Measurements from ENCODE around the gene CYTL1.
A peak's percentile ranks its signal among the peaks of the same experiment; 100 is the strongest.
"Not testable (repeated sequence)": the region's sequence is repeated elsewhere in the genome, so short reads cannot be mapped to it uniquely, and the experiment has no call there.

The CYTL1 gene, protein sequence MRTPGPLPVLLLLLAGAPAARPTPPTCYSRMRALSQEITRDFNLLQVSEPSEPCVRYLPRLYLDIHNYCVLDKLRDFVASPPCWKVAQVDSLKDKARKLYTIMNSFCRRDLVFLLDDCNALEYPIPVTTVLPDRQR

DNA sequence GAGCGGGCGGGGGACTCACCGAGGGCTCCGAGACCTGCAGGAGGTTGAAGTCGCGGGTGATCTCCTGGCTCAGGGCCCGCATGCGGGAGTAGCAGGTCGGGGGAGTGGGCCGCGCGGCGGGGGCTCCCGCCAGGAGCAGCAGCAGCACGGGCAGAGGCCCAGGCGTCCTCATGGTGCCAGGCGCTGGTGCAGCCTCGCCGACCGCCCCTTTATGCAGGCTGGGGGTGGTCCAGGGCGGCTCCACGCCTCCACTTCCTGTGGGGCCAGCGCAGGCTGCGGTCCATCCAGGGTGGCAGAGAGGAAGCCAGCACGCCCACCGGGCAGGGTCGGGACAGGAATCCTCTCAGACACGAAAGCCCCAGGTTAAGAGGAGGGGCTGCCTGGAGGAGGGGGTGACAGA lies at the start of gene CYTL1:
CYTL1 (minus strand) TSS at position 185 of the 400 bp plus-strand sequence; CDS start at position 172, 13 bp downstream.
- Mint-ChIP-seq H3K36me3 (ENCODE audit: insufficient read depth) (no peaks in the 10 kb centered on the region), H3K4me1 (no peaks in the 10 kb centered on the region), H3K4me3 (no peak within 1 kb of the TSS), H3K27ac (ENCODE audit: low read depth) (no peak within 1 kb of the TSS), H3K27me3 (peaks cover 50% of the 10 kb centered on the region), H3K9me3 (no peaks in the 10 kb centered on the region)
- DNase-seq (ENCODE audit: low spot score in 2 of 2) (no peak), ATAC-seq (replicated peaks; ENCODE audit: extremely low read depth, poor library complexity, severe bottlenecking) (no peak)

DNA sequence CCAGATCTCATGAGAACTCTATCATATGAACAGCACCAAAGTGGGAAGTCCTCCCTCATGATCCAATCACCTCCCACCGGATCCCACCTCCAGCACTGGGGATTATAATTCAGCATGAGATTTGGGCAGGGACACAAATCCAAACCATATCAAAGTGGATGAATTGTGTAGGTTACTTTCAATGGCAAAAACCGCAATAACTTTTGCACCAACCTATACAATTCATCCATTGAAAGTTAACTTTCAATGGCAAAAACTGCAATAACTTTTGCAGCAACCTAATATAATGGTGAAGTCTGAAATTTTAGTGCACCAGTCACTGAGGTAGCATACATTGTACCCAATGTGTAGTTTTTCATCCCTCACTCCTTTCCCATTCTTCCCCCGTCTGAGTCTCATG lies 48.6 kb upstream of the CYTL1 start:
- Mint-ChIP-seq H3K36me3 (ENCODE audit: insufficient read depth) (peaks cover 4% of the 10 kb centered on the region), H3K9me3 (no peaks in the 10 kb centered on the region), H3K27ac (ENCODE audit: low read depth) (no peak overlapping the region), H3K27me3 (peaks cover 23% of the 10 kb centered on the region), H3K4me3 (no peak overlapping the region), H3K4me1 (no peaks in the 10 kb centered on the region)
- no peak for DNase-seq (ENCODE audit: low spot score in 2 of 2)
- ATAC-seq (replicated peaks; ENCODE audit: extremely low read depth, poor library complexity, severe bottlenecking) = no peak

DNA sequence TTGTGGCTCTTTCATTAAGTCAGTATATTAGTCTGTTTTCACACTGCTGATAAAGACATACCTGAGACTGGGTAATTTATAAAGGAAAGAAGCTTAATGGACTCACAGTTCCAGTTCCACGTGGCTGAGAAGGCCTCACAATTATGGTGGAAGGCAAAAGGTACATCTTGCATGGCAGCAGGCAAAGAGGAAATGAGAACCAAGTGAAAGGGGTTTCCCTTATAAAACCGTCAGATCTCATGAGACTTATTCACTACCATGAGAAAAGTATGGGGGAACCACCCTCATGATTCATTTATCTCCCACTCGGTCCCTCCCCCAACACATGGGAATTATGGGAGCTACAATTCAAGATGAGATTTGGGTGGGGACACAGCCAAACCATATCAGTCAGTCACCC lies 47.7 kb upstream of the CYTL1 start:
- not testable (repeated sequence) for ATAC-seq (replicated peaks; ENCODE audit: extremely low read depth, poor library complexity, severe bottlenecking); DNase-seq (ENCODE audit: low spot score in 2 of 2); H3K36me3 Mint-ChIP-seq (ENCODE audit: insufficient read depth); H3K9me3 Mint-ChIP-seq; H3K4me1 Mint-ChIP-seq; H3K4me3 Mint-ChIP-seq; H3K27ac Mint-ChIP-seq (ENCODE audit: low read depth)
- H3K27me3 Mint-ChIP-seq = peaks cover 29% of the 10 kb centered on the region

DNA sequence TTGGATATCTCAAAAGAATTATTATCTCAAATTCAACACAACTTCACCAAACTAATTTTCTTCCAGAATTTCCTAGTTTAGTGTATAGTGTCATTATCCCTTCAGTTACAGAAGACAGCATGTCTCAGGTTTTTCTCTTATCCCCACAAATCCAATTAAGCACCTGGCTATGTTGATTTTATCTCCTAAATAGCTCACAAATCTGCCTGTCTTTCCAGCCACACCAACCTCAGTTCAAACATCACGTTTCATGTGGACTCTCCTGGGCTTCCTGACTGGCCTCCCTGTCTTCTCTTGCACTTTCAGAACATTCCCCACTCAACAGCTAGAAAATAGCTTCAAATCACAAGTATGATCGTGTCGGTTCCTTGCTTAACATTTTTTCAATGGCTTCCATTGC lies 46.8 kb upstream of the CYTL1 start:
- H3K4me1 Mint-ChIP-seq = no peaks in the 10 kb centered on the region
- H3K4me3 Mint-ChIP-seq = no peak overlapping the region
- no peaks in the 10 kb centered on the region for H3K9me3 Mint-ChIP-seq
- no peak overlapping the region for H3K27ac Mint-ChIP-seq (ENCODE audit: low read depth)
- peaks cover 4% of the 10 kb centered on the region for H3K36me3 Mint-ChIP-seq (ENCODE audit: insufficient read depth)
- H3K27me3 Mint-ChIP-seq = peaks cover 38% of the 10 kb centered on the region
- no peak for DNase-seq (ENCODE audit: low spot score in 2 of 2)
- no peak for ATAC-seq (replicated peaks; ENCODE audit: extremely low read depth, poor library complexity, severe bottlenecking)

DNA sequence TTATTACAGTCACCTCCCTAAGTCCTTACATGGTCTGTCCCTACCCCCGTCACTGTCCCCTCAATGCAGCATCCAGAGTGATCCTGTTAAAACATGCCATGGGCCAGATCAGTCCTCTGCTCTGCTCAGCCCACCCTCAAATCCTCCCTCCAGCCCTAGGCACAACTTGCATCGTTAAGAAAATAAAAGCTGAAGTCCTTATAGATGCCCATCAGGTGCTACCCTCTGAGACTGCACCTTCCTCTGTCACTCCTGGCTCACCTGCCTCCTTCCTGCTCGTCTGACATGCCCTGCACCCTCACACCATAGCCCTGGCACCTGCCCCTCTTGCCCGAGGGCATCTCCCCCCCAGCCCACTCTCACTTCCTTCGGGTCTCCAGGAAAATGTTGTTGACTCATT lies 36.2 kb upstream of the CYTL1 start:
- Mint-ChIP-seq H3K36me3 (ENCODE audit: insufficient read depth) (peaks cover 2% of the 10 kb centered on the region), H3K27ac (ENCODE audit: low read depth) (no peak overlapping the region), H3K27me3 (peaks cover 69% of the 10 kb centered on the region), H3K4me3 (no peak overlapping the region), H3K4me1 (peaks cover 9% of the 10 kb centered on the region), H3K9me3 (no peaks in the 10 kb centered on the region)
- ATAC-seq (replicated peaks; ENCODE audit: extremely low read depth, poor library complexity, severe bottlenecking) = no peak
- no peak for DNase-seq (ENCODE audit: low spot score in 2 of 2)

DNA sequence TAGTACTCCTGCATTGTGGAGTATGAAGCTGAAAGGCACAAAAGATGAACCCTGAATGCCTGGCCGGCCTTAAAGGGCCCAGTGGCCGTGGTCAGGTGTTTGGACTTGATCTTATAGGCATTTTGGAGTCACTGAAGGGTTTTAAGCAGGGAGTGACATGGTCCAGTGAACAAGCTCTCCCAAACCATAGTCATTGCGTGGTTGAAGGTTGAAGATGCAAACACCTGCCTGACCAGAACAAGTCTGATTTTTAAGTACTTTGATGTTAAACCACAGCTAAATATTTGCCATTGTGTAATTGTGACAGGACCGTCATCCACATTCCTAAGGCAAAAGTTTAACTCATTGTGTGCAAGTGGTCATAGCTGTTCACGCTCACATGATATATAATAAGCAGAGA lies 35.3 kb upstream of the CYTL1 start:
- Mint-ChIP-seq H3K27ac (ENCODE audit: low read depth) (no peak overlapping the region), H3K9me3 (no peaks in the 10 kb centered on the region), H3K27me3 (peaks cover 78% of the 10 kb centered on the region), H3K36me3 (ENCODE audit: insufficient read depth) (peaks cover 2% of the 10 kb centered on the region), H3K4me3 (no peak overlapping the region), H3K4me1 (peaks cover 13% of the 10 kb centered on the region)
- DNase-seq (ENCODE audit: low spot score in 2 of 2) = no peak
- ATAC-seq (replicated peaks; ENCODE audit: extremely low read depth, poor library complexity, severe bottlenecking) = no peak

DNA sequence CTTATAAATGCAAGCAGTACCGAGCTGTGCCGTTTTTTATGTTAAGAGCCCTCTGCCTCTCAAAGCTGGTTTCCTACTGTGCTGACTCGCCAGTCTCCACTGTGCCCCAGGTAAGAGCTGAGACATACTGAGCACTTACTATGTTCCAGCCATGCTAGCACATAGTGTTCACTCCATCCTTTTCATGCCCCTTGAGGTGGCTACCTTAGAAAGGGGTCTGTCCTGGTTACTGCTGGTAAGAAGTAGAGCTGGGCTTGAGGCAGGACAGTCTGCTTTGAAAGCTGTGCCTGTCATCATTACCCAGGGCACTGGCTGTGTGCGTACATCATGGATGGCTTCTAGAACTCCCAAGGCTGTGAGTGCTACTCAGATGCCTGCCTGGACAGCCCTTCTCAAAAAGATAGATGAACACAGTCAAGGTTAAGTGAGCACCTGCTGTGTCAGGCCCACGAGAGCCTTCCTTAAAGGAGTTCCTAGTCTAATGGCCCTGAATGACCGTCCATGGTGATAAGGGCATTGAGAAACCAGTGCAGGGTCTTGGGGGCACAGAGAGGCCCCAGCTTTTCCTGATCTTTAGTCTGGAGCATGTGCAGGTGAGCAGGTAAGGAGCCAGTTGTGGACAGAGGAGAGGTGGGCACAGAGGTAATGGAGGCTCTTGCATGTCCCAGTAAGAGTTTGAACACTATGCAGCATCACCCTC lies 33.6 kb upstream of the CYTL1 start:
- peaks cover 91% of the 10 kb centered on the region for H3K27me3 Mint-ChIP-seq
- no peaks in the 10 kb centered on the region for H3K9me3 Mint-ChIP-seq
- DNase-seq (ENCODE audit: low spot score in 2 of 2) = no peak
- peak overlapping the region; percentile 74 for H3K4me3 Mint-ChIP-seq
- H3K36me3 Mint-ChIP-seq (ENCODE audit: insufficient read depth) = peaks cover 2% of the 10 kb centered on the region
- H3K27ac Mint-ChIP-seq (ENCODE audit: low read depth) = no peak overlapping the region
- no peak for ATAC-seq (replicated peaks; ENCODE audit: extremely low read depth, poor library complexity, severe bottlenecking)
- peaks cover 13% of the 10 kb centered on the region for H3K4me1 Mint-ChIP-seq

DNA sequence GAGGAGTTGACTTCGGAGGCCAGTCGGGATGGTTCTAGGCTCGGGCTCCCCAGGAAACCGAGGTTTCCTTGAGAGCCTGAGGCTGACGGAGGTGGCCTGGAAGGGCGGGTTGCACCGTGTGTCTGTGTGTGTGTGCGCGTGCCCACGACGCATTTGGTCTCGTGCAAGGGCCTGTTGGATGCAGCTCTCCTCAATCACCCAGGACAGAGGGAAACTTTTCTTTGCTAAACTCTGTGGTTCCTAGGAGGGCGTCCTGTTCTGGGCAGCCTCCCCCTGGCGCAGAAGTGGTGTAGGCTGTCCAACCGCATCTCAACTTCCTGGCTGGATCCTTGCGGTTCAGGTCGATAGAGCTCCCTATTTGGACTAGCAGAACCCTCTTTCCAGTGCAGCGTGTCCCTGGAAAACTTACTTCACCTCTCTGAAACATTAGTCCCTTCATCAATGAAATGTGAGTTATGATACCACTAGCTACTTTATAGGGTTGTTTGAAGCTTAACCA lies 33.0 kb upstream of the CYTL1 start:
- no peak for ATAC-seq (replicated peaks; ENCODE audit: extremely low read depth, poor library complexity, severe bottlenecking)
- Mint-ChIP-seq H3K9me3 (no peaks in the 10 kb centered on the region), H3K4me1 (peaks cover 13% of the 10 kb centered on the region), H3K27me3 (peaks cover 92% of the 10 kb centered on the region), H3K4me3 (peak overlapping the region; percentile 74), H3K27ac (ENCODE audit: low read depth) (no peak overlapping the region), H3K36me3 (ENCODE audit: insufficient read depth) (peaks cover 2% of the 10 kb centered on the region)
- DNase-seq (ENCODE audit: low spot score in 2 of 2) = no peak

DNA sequence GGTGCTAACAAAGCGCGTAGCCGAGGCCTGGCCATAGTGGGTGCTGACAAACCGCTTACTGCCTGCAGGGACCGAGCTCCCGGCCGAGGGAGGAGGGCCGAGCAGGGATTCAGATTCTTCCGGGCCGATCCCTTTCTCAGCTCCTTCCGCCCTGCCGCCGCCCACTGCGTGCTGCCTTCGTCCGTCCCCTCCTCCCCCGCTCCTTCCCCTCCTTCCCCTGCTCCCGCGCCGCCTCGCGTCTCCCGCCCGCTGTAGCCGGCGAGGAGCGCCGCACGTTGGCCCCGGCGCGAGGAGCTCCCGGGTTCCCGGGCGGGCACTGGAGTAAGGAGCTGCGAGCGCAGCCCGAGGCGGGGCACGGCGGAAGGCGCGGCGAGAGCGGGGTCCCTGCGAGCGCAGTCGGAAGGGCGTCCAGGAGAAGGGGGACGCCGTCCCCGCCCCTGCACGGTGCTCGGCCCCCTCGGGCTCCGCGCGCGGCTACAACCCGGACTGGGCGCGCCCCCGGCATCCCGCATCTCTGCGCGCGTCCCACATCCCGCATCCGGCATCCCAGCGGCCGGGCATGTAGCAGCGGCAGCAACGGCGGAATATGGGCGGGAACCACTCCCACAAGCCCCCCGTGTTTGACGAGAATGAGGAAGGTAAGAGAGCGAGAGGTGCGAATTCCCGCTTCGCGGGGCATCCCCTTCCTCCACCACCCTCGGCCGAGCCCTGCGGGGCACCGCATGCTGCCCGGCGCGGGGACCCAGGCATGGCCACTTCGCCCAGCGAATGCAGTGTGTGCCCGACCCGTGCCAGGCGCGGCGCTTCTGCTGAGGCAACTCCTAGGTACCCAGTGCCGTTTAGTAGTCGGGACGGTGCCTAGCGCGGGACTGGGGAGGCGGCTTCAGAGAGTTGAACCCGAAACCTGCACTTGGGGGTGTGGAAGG lies 32.3 kb upstream of the CYTL1 start, which contains the start of gene STK32B:
STK32B (plus strand) TSS at position 203 of the 926 bp plus-strand sequence.
- no peak within 1 kb of the TSS for H3K27ac Mint-ChIP-seq (ENCODE audit: low read depth)
- peaks cover 92% of the 10 kb centered on the region for H3K27me3 Mint-ChIP-seq
- H3K4me1 Mint-ChIP-seq = peaks cover 13% of the 10 kb centered on the region
- peaks cover 2% of the 10 kb centered on the region for H3K36me3 Mint-ChIP-seq (ENCODE audit: insufficient read depth)
- H3K4me3 Mint-ChIP-seq = peak within 1 kb of the TSS; percentile 74
- DNase-seq (ENCODE audit: low spot score in 2 of 2) (no peak), ATAC-seq (replicated peaks; ENCODE audit: extremely low read depth, poor library complexity, severe bottlenecking) (no peak)
- no peaks in the 10 kb centered on the region for H3K9me3 Mint-ChIP-seq

DNA sequence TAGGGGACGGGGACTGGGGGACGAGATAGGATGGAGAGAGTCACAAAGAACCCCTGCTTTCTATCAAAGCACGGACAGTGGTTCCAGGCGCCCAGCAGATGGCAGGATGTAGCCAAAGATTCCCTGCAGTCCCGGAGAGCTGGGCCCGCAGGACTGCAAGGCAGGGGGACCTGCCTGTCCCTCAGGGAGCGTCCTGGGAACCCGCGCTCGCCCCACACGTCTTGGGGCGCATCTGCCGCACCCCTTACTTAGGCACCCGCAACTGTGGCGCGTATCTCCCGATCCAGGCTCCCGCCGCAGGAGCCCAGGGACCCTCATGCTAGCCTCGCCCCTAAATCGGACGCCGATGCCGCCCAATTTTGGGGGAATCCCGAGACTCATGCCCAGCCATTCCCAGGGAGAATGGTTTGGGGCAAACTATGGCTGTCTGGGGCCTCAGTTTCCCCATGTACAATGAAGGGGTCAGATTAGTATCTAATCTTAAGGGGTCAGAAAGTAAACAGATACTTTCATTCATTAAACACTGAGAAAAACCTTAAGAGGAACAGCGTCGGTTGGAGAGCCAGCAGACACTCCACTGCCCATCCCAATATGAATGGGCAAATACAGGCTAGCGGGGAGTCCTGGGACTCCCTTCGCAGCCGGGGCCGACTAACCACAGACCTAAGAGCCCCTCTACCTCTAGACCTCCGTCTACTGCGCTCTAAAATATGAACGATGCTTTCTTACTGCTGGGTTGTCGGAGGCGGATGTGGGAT lies 31.4 kb upstream of the CYTL1 start:
- ATAC-seq (replicated peaks; ENCODE audit: extremely low read depth, poor library complexity, severe bottlenecking) (no peak), DNase-seq (ENCODE audit: low spot score in 2 of 2) (no peak)
- Mint-ChIP-seq H3K9me3 (no peaks in the 10 kb centered on the region), H3K36me3 (ENCODE audit: insufficient read depth) (peaks cover 2% of the 10 kb centered on the region), H3K4me3 (peak overlapping the region; percentile 74), H3K27ac (ENCODE audit: low read depth) (no peak overlapping the region), H3K4me1 (peaks cover 13% of the 10 kb centered on the region), H3K27me3 (peaks cover 92% of the 10 kb centered on the region)

DNA sequence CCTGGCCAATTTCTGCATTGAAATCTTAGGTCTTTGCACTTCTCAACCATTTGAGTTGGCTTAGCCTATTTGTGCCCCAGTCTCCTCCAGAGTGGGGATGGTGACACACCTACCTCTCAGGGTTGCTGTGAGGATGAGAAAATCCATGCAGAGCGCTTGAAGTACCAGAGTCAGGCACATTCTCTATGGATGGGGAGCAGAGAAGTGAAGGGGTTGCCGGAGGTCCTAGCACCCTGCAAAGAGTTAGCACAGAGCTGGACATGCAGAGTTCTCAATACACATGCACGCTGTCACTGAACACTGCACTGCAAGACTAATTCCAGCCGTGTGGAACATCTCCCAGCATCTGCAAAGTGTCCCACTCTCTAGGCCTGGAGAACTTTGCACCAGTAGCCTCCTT lies 29.5 kb upstream of the CYTL1 start:
- Mint-ChIP-seq H3K9me3 (no peaks in the 10 kb centered on the region), H3K4me1 (peaks cover 19% of the 10 kb centered on the region), H3K4me3 (no peak overlapping the region), H3K36me3 (ENCODE audit: insufficient read depth) (peaks cover 2% of the 10 kb centered on the region), H3K27ac (ENCODE audit: low read depth) (no peak overlapping the region), H3K27me3 (peaks cover 94% of the 10 kb centered on the region)
- ATAC-seq (replicated peaks; ENCODE audit: extremely low read depth, poor library complexity, severe bottlenecking) (no peak), DNase-seq (ENCODE audit: low spot score in 2 of 2) (no peak)

DNA sequence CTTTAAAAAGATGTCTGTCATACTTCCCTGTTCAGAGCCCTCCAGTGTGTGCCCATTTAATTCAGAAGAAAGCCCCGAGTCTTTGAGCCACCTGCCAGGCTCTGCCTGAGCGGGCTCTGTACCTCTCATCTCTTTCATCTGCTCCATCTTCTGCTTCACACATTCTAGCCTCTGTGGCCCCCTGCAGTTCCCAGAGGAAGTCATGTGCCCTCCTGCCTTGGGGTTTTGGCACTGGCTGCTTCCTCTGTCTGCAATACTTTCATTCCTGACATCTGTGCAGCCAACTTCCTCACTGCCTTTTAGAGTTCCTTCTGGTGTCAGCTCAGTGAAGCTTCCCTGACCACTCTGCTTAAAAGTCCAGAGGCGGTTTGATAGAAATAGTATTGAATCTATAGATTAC lies 25.8 kb upstream of the CYTL1 start:
- H3K27me3 Mint-ChIP-seq = peaks cover 71% of the 10 kb centered on the region
- DNase-seq (ENCODE audit: low spot score in 2 of 2) = no peak

More for the DNA sequence above, 25.8 kb upstream of the CYTL1 start:
- Mint-ChIP-seq H3K4me1 (peaks cover 6% of the 10 kb centered on the region), H3K27ac (ENCODE audit: low read depth) (no peak overlapping the region), H3K9me3 (no peaks in the 10 kb centered on the region), H3K4me3 (no peak overlapping the region), H3K36me3 (ENCODE audit: insufficient read depth) (no peaks in the 10 kb centered on the region)
- no peak for ATAC-seq (replicated peaks; ENCODE audit: extremely low read depth, poor library complexity, severe bottlenecking)
